ENCODE data around the gene LILRA6. TPM values are rescaled to one million over a fixed set of nuclear protein-coding genes. Genes with fewer than 3 reads are reported as not detected.

The LILRA6 gene
- polyA plus RNA-seq, 1 donor from 2014 or later: not detected

Small RNAs within 50 kb of the gene (small RNA-seq; reads per million reads assigned to genes)
- gene MIR4752 (0 reads per million in 3 experiments), gene RNU6-1307P (0 reads per million in 3 experiments)

Other genes with a start within 250 kb of the LILRA6 start
- not detected in 2 replicates for gene VSTM1, start 178.9 kb downstream of the LILRA6 start, polyA plus RNA-seq
- gene TARM1, start 161.4 kb downstream of the LILRA6 start, polyA plus RNA-seq: not detected in 2 replicates
- 0.20 TPM in 1 of 2 replicates, not detected in the other for gene OSCAR, start 142.0 kb downstream of the LILRA6 start, polyA plus RNA-seq
- 21.4 and 62.8 TPM in 2 replicates for gene NDUFA3, start 139.9 kb downstream of the LILRA6 start, polyA plus RNA-seq
- 24.3 and 28.0 TPM in 2 replicates for gene TFPT, start 127.1 kb downstream of the LILRA6 start, polyA plus RNA-seq
- 73.5 and 76.6 TPM in 2 replicates for gene PRPF31, start 127.0 kb downstream of the LILRA6 start, polyA plus RNA-seq
- gene CNOT3, start 105.0 kb downstream of the LILRA6 start, polyA plus RNA-seq: 3.8 and 7.6 TPM in 2 replicates
- 14.0 and 17.0 TPM in 2 replicates for gene LENG1, start 83.1 kb downstream of the LILRA6 start, polyA plus RNA-seq
- gene TMC4, start 69.6 kb downstream of the LILRA6 start, polyA plus RNA-seq: 0.15 and 2.2 TPM in 2 replicates
- gene MBOAT7, start 53.2 kb downstream of the LILRA6 start, polyA plus RNA-seq: 19.0 and 25.1 TPM in 2 replicates
- 113 and 130 TPM in 2 replicates for gene TSEN34, start 51.5 kb downstream of the LILRA6 start, polyA plus RNA-seq
- gene RPS9, start 41.9 kb downstream of the LILRA6 start, polyA plus RNA-seq: 1,693 and 1,965 TPM in 2 replicates
- gene LILRB3, start 19.8 kb downstream of the LILRA6 start, polyA plus RNA-seq: not detected in 2 replicates
- not detected in 2 replicates for gene LILRB5, start 14.5 kb upstream of the LILRA6 start, polyA plus RNA-seq
- not detected in 2 replicates for gene LILRB2, start 38.3 kb upstream of the LILRA6 start, polyA plus RNA-seq
- not detected in 2 replicates for gene LILRA5, start 70.4 kb upstream of the LILRA6 start, polyA plus RNA-seq
- gene LILRA4, start 96.4 kb upstream of the LILRA6 start, polyA plus RNA-seq: not detected in 2 replicates
- not detected in 2 replicates for gene LAIR1, start 122.1 kb upstream of the LILRA6 start, polyA plus RNA-seq
- 33.4 and 36.1 TPM in 2 replicates for gene TTYH1, start 172.7 kb upstream of the LILRA6 start, polyA plus RNA-seq
- gene LENG8, start 206.4 kb upstream of the LILRA6 start, polyA plus RNA-seq: 24.2 and 50.8 TPM in 2 replicates
- 0.58 and 0.82 TPM in 2 replicates for gene LENG9, start 221.0 kb upstream of the LILRA6 start, polyA plus RNA-seq
- not detected in 2 replicates for gene CDC42EP5, start 230.5 kb upstream of the LILRA6 start, polyA plus RNA-seq